HG03095 (cell line): ENCODE data around the gene RAD51B.
"Not testable (repeated sequence)": the region's sequence is repeated elsewhere in the genome, so short reads cannot be mapped to it uniquely, and the experiment has no call there.

ENCODE experiments used
- ATAC-seq: cut with Tn5 transposase; IDR thresholded peaks from one replicate; pipeline ENCODE4 v1.9.1; 2021; ENCODE audit warnings: moderate library complexity; ENCODE audit not compliant: unreplicated experiment

The RAD51B gene

GRCh38 chr14:68762953-68763764 lies 943.6 kb downstream of the RAD51B start:
- ATAC-seq, result no peak

GRCh38 chr14:68763843-68764242 lies 944.3 kb downstream of the RAD51B start:
- ATAC-seq, result not testable (repeated sequence)

- no peak for ATAC-seq
These were observed 947.0 kb downstream of the RAD51B start for GRCh38 chr14:68766299-68767247.

GRCh38 chr14:68767248-68767645 lies 947.7 kb downstream of the RAD51B start:
- no peak for ATAC-seq

- ATAC-seq, result no peak
These were observed 948.7 kb downstream of the RAD51B start for GRCh38 chr14:68768316-68768715.

GRCh38 chr14:68770051-68770450 lies 950.5 kb downstream of the RAD51B start:
- no peak for ATAC-seq

- ATAC-seq, result no peak
These were observed 951.1 kb downstream of the RAD51B start for GRCh38 chr14:68770553-68771286.

- ATAC-seq, result no peak
These were observed 952.1 kb downstream of the RAD51B start for GRCh38 chr14:68771631-68772030.

- ATAC-seq, result no peak
These were observed 953.3 kb downstream of the RAD51B start for GRCh38 chr14:68772761-68773381.

GRCh38 chr14:68774771-68775613 lies 955.4 kb downstream of the RAD51B start:
- no peak for ATAC-seq

- ATAC-seq, result no peak
These were observed 956.1 kb downstream of the RAD51B start for GRCh38 chr14:68775614-68776126.

- no peak for ATAC-seq
These were observed 958.1 kb downstream of the RAD51B start for GRCh38 chr14:68777644-68778043.
